Measurements from ENCODE around the gene WDR5.

DNA sequence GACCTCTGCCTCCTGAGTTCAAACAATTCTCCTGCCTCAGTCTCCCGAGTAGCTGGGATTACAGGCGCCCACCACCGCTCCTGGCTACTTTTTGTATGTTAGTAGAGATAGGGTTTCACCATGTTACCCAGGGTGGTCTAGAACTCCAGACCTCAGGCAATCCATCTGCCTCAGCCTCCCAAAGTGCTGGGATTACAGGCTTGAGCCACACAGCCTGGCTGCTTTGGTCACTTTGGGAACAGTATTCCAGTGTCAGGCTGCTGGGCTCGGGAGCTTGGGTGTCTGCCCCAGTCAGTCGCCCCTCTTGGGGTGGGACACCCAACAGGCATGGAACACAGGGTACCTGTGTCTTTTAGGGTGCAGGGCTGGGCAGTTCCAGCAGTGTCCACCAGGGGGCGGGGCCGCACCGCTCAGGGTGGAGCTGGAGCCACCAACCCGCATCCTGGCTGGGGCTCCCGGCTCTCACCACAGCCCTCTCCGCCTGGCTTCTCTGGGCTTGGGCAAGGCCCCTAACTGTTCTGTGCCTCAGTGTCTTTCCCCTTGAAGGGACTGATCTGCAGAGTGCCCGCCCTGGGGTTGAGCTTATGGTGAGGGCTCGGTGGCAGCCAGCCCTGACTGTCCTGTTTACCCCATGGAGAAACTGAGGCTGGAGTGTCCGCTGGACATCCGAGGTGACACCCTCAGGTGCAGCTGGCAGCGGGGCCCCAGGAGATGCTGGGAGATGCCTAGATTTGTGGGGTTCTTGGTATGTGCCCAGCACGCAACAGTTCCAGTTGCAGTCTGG lies 34.8 kb downstream of the WDR5 start:
- TF ChIP-seq POLR2AphosphoS5 (IDR thresholded peaks at IDR 0.05; ENCODE audit: low read depth, low read length) (no peak), REST (IDR thresholded peaks at IDR 0.05; ENCODE audit: insufficient read depth in 1 of 2, low read depth in 2 of 2, low read length in 2 of 2) (no peak), TAF1 (IDR thresholded peaks at IDR 0.05; ENCODE audit: borderline replicate concordance, insufficient read depth, low read length) (no peak)

All from PFSK-1 (cell line).